OCI-LY7 (cell line): Measurements from ENCODE around the gene SEMA6B.
"Not testable (repeated sequence)": the region's sequence is repeated elsewhere in the genome, so short reads cannot be mapped to it uniquely, and the experiment has no call there.

Source experiments
- EZH2phosphoT487 ChIP-seq: fragments of 200-600 bp; sonication (generic); IDR thresholded peaks from 2 replicates; pipeline ENCODE4 v1.6.1; 2018; ENCODE audit warnings: low read depth, borderline replicate concordance, mild to moderate bottlenecking, mixed run types, antibody characterized with exemption, low read length, moderate library complexity, mixed read lengths
- TF ChIP-seq, protein P1 (sequence below): fragments of 200-600 bp; sonication (generic); conservative IDR thresholded peaks from 2 replicates; pipeline ENCODE4 v1.5.1; 2014; ENCODE audit warnings: mild to moderate bottlenecking, antibody characterized with exemption, low read length, moderate library complexity, mixed read lengths

- TF ChIP-seq, protein P1, sequence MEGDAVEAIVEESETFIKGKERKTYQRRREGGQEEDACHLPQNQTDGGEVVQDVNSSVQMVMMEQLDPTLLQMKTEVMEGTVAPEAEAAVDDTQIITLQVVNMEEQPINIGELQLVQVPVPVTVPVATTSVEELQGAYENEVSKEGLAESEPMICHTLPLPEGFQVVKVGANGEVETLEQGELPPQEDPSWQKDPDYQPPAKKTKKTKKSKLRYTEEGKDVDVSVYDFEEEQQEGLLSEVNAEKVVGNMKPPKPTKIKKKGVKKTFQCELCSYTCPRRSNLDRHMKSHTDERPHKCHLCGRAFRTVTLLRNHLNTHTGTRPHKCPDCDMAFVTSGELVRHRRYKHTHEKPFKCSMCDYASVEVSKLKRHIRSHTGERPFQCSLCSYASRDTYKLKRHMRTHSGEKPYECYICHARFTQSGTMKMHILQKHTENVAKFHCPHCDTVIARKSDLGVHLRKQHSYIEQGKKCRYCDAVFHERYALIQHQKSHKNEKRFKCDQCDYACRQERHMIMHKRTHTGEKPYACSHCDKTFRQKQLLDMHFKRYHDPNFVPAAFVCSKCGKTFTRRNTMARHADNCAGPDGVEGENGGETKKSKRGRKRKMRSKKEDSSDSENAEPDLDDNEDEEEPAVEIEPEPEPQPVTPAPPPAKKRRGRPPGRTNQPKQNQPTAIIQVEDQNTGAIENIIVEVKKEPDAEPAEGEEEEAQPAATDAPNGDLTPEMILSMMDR, result not testable (repeated sequence)
- TF ChIP-seq EZH2phosphoT487, result not testable (repeated sequence)
Measured at GRCh38 chr19:4595158-4595557, 35.7 kb upstream of the SEMA6B start.
